Measurements from ENCODE around the gene SLC44A3.

SLC44A3 gene

DNA sequence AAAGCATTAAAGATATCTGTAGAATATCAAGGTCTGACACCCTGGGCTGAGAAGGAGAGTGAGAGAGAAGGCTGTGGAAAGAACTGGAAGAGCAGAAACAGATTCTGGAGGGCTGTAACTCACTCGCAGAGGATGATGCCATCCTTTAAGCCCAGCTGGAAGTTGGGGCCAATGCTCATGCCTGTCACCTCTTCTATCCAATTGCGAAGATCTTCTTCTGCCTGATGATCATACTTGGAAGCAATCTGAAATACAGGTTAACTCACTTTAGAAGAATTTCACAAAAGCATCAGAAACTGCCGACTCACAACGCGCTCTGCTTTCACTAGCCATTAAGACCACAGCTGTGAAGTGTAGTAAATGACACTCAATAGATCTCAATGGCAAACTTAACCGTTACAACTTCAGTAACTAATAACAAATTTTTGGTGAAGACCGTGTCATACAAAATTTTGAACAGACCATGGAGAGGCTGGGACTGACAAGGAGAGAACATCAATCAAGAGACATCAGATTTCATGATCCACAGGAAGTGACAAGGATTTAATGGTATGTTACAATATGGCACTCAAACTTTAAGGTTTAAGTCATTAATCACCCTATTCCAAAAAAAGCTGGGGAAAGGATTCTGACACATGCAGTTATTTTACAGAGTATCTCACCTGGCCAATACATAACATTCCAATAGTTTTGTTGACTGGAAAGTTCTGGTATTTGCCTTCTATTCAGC lies 83.3 kb downstream of the SLC44A3 start:
- H3K27me3 ChIP-seq (ENCODE audit: control insufficient read depth, insufficient read depth, low read length): no peaks in the 10 kb centered on the region
- H3K9ac ChIP-seq (ENCODE audit: low read length): no peak overlapping the region
- no peaks in the 10 kb centered on the region for H3K36me3 ChIP-seq (ENCODE audit: control insufficient read depth, insufficient read depth, low read length)
- peaks cover 6% of the 10 kb centered on the region for H3K4me1 ChIP-seq (ENCODE audit: control insufficient read depth, insufficient read depth, low read length)
- no peak overlapping the region for H3K4me3 ChIP-seq (ENCODE audit: low read length)
- H3K9me3 ChIP-seq (ENCODE audit: control insufficient read depth, low read length): no peaks in the 10 kb centered on the region

DNA sequence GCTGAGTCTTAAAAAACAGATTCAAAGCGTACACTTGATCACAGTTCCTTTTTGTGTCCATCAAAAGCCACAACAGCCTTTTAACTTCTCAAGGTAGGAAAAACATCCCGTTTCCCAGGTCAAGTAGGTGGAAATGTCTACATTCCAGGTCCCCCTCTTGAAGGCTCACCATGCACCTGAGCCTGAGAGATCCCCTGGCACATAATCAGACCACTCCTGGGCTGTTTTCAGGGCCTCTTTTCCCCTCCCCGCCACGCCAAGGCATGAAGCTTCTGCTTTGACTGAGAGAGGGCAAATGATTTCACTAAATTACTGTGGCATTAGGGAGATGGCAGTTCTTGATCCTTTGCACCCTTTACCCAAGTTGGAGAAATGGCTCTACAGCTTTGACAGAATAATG lies 85.0 kb downstream of the SLC44A3 start:
- H3K4me3 ChIP-seq (ENCODE audit: low read length): no peak overlapping the region
- H3K9ac ChIP-seq (ENCODE audit: low read length): no peak overlapping the region
- H3K9me3 ChIP-seq (ENCODE audit: control insufficient read depth, low read length): no peaks in the 10 kb centered on the region
- H3K36me3 ChIP-seq (ENCODE audit: control insufficient read depth, insufficient read depth, low read length): no peaks in the 10 kb centered on the region
- peaks cover 4% of the 10 kb centered on the region for H3K4me1 ChIP-seq (ENCODE audit: control insufficient read depth, insufficient read depth, low read length)
- no peaks in the 10 kb centered on the region for H3K27me3 ChIP-seq (ENCODE audit: control insufficient read depth, insufficient read depth, low read length)

DNA sequence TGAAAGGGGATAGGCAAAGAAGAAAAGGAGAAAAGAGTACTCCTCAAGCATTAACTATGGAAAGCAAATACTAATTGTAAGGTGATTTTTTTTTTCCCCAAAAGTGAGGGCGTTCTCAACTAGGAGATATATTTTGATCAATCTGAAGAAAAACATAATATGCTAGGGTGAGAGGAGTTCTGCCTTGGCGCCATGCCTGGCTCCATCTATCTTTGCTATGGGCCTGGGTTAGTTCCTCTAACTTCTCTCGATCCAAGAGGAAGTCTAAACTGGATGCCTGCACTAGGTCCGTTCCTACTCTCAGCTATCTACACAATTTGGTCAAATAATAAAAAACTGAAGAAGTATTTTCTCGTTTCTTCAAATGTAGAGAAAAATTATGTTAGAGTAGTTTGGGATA lies 86.2 kb downstream of the SLC44A3 start:
- Histone ChIP-seq H3K9ac (ENCODE audit: low read length) (no peak overlapping the region), H3K9me3 (ENCODE audit: control insufficient read depth, low read length) (no peaks in the 10 kb centered on the region), H3K36me3 (ENCODE audit: control insufficient read depth, insufficient read depth, low read length) (no peaks in the 10 kb centered on the region), H3K27me3 (ENCODE audit: control insufficient read depth, insufficient read depth, low read length) (no peaks in the 10 kb centered on the region), H3K4me1 (ENCODE audit: control insufficient read depth, insufficient read depth, low read length) (peaks cover 4% of the 10 kb centered on the region), H3K4me3 (ENCODE audit: low read length) (no peak overlapping the region)

DNA sequence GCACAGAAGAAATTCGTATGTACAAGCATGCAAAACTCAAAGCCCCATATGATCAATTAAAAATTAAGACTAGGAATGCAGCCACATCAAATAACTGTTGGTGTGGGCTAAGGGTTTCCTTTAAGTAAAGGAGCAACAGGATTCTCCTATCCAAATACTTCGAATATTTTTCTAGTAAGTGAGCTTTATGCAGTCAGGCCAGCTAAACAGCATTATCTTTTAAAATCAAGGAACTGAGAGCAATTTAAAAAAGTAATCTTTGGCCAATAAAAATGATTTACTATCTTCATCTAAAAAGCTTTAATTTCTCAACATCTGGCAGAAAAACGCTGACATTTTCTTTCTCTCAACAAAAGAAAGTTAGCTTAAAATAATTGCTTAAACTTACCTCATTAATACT lies 87.0 kb downstream of the SLC44A3 start:
- no peak overlapping the region for H3K4me3 ChIP-seq (ENCODE audit: low read length)
- no peaks in the 10 kb centered on the region for H3K27me3 ChIP-seq (ENCODE audit: control insufficient read depth, insufficient read depth, low read length)
- H3K9me3 ChIP-seq (ENCODE audit: control insufficient read depth, low read length): no peaks in the 10 kb centered on the region
- peaks cover 4% of the 10 kb centered on the region for H3K4me1 ChIP-seq (ENCODE audit: control insufficient read depth, insufficient read depth, low read length)
- no peak overlapping the region for H3K9ac ChIP-seq (ENCODE audit: low read length)
- no peaks in the 10 kb centered on the region for H3K36me3 ChIP-seq (ENCODE audit: control insufficient read depth, insufficient read depth, low read length)

DNA sequence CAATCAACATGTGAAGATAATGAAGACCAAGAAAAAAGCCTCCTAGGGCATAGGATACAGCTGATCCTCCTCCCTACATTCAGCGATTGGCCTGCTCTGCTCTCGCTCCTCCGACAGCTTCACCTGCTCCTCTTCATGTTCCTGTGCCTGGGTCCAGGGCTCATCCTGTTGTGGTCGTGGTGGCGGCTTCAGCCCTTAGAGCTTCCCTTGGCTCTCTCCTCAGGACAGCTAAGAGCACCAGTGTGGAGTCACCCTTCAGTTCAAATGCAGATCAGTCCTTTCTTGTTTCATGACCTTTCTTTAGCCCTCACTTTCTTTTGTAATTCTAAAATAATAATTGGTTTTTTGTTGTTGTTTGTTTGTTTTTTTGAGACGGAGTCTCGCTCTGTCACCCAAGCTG lies 88.0 kb downstream of the SLC44A3 start:
- no peaks in the 10 kb centered on the region for H3K9me3 ChIP-seq (ENCODE audit: control insufficient read depth, low read length)
- peaks cover 4% of the 10 kb centered on the region for H3K4me1 ChIP-seq (ENCODE audit: control insufficient read depth, insufficient read depth, low read length)
- H3K4me3 ChIP-seq (ENCODE audit: low read length): no peak overlapping the region
- no peaks in the 10 kb centered on the region for H3K27me3 ChIP-seq (ENCODE audit: control insufficient read depth, insufficient read depth, low read length)
- H3K36me3 ChIP-seq (ENCODE audit: control insufficient read depth, insufficient read depth, low read length): no peaks in the 10 kb centered on the region
- H3K9ac ChIP-seq (ENCODE audit: low read length): no peak overlapping the region

DNA sequence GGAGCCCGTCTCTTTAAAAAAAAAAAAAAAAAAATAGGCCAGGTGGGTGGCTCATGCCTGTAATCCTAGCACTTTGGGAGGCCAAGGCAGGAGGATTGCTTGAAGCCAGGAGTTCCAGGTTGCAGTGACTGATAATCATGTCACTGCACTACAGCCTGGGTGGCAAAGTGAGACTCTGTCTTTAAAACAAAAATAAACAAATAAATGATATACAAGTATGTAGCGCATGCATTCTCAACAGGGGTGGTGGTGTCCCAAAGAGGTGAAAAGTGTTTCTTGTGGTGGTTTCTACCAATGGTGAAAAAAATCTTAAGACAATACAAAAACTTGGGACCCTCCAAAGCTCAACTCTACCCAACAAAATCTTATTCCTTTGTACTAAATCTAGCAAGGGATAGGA lies 88.8 kb downstream of the SLC44A3 start:
- peaks cover 4% of the 10 kb centered on the region for H3K4me1 ChIP-seq (ENCODE audit: control insufficient read depth, insufficient read depth, low read length)
- H3K9me3 ChIP-seq (ENCODE audit: control insufficient read depth, low read length): no peaks in the 10 kb centered on the region
- no peak overlapping the region for H3K4me3 ChIP-seq (ENCODE audit: low read length)
- no peaks in the 10 kb centered on the region for H3K36me3 ChIP-seq (ENCODE audit: control insufficient read depth, insufficient read depth, low read length)
- H3K9ac ChIP-seq (ENCODE audit: low read length): no peak overlapping the region
- H3K27me3 ChIP-seq (ENCODE audit: control insufficient read depth, insufficient read depth, low read length): no peaks in the 10 kb centered on the region

DNA sequence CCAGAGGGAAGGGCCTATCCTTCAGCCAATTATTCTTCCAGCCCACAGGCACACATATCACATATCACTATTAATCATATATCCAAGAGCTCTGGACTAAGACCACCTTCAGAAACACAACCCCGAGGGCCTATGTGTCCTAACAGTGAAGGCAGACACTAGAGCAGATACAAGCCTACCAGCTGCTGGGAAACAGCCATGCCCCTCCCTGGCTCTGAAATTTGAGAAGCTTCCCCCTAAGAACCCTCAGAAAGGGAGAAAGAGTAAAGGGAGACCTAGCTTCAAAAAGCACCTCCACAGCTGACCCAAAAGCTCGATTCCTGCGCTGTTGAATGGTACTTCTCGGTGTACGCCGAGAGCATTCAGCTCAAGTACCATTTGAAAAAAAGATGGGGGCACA lies 89.3 kb downstream of the SLC44A3 start:
- H3K9me3 ChIP-seq (ENCODE audit: control insufficient read depth, low read length): no peaks in the 10 kb centered on the region
- no peak overlapping the region for H3K4me3 ChIP-seq (ENCODE audit: low read length)
- no peaks in the 10 kb centered on the region for H3K27me3 ChIP-seq (ENCODE audit: control insufficient read depth, insufficient read depth, low read length)
- H3K36me3 ChIP-seq (ENCODE audit: control insufficient read depth, insufficient read depth, low read length): no peaks in the 10 kb centered on the region
- H3K9ac ChIP-seq (ENCODE audit: low read length): no peak overlapping the region
- H3K4me1 ChIP-seq (ENCODE audit: control insufficient read depth, insufficient read depth, low read length): peaks cover 4% of the 10 kb centered on the region

DNA sequence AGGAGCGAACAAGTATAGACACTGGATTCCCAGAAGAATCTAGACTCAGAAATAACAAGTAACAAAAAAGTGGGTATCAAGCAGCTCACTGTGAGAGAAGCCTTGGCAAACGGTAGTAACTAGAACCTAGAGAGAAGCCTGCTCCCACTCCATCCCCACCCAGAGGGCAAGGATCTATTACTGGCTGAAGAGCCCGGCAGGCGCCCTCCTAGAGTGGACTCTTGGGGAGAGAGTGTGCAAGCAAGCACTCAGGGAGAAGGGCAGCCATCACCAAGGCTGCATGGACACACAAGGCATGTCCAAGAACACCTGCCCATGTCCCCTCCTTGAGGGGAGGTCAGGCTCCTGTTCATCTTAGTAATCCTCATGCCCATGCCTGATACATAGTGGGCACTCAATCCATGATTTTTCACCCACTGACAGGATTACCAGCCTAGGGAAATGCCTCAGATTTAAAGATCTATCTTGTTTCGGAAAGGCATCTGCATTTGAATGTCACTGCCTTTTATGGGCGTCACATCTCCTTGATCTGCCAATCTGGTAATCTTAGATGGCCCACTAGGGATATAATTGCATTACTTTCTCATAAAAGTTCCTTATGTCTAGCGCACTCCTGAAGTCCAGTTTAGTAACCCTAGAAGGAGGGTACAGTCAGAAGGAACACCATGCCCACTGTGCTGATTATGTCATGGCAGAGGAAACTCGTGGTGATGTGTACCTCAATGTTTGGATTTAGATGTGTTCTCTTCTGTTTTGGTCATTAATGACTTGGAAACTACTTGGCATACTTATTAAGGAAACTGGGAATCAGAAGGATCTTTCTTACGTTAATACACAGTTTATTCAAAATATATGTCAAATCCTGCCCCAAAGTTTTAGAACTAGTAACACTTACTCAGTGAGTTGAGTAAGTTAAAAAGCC lies 92.4 kb downstream of the SLC44A3 start:
- Histone ChIP-seq H3K36me3 (ENCODE audit: control insufficient read depth, insufficient read depth, low read length) (no peaks in the 10 kb centered on the region), H3K27me3 (ENCODE audit: control insufficient read depth, insufficient read depth, low read length) (no peaks in the 10 kb centered on the region), H3K9me3 (ENCODE audit: control insufficient read depth, low read length) (no peaks in the 10 kb centered on the region), H3K4me3 (ENCODE audit: low read length) (no peak overlapping the region), H3K9ac (ENCODE audit: low read length) (no peak overlapping the region), H3K4me1 (ENCODE audit: control insufficient read depth, insufficient read depth, low read length) (no peaks in the 10 kb centered on the region)

DNA sequence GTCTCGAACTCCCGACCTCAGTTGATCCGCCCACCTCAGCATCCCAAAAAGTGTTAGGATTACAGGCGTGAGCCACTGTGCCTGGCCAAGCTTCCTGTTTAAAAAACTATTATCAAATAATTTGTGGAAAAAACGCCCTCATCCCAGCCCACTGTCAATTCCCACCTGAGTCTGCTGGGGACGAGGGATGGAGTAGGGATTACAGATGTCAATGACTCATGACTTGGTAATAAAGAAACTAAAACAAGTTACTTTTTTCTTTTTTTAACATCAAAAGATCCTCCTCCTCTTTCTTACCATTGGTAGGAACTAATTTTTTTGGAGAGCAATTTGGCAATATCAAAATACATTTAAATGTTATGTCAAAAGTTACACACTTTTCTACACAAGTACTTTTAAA lies 97.1 kb downstream of the SLC44A3 start:
- Histone ChIP-seq H3K27me3 (ENCODE audit: control insufficient read depth, insufficient read depth, low read length) (no peaks in the 10 kb centered on the region), H3K4me3 (ENCODE audit: low read length) (no peak overlapping the region), H3K4me1 (ENCODE audit: control insufficient read depth, insufficient read depth, low read length) (peaks cover 17% of the 10 kb centered on the region), H3K9ac (ENCODE audit: low read length) (no peak overlapping the region), H3K9me3 (ENCODE audit: control insufficient read depth, low read length) (no peaks in the 10 kb centered on the region), H3K36me3 (ENCODE audit: control insufficient read depth, insufficient read depth, low read length) (no peaks in the 10 kb centered on the region)

DNA sequence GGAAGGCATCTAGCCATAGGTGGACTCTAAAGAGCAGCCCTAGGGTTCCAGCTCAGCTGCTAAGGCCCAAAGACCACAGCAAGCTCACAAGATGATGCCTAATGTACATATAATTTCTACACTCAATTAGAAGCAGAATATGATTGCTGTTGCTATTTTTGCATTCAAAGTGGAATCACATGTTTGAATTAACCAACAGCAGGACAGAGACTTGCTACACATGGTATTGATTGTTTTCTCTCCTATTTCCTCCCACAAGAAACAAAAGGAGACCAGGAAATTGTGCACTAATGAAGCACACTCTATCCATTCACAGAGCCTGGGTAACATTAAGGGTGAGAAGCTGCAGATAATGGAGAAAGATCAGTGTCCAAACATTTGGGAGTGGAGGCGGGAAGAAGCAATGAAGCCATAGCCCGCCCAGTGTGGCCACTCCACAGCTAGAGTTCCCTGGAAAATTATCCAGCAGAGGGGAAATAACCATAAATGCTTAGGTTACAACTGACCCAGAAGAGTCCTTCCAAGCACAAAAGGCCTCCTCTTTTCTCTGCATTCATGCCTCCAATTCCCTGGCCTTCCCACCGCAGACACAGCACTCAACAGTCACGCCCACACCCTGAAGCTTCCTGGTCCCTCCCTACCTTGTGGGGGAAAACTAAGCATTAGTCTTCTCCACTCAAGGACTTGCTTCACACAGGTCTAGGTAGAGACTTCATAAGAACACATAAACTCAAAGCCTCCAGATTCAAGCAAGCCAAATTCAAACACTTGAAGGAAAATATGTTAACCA lies 99.3 kb downstream of the SLC44A3 start:
- Histone ChIP-seq H3K36me3 (ENCODE audit: control insufficient read depth, insufficient read depth, low read length) (no peaks in the 10 kb centered on the region), H3K4me1 (ENCODE audit: control insufficient read depth, insufficient read depth, low read length) (peaks cover 24% of the 10 kb centered on the region), H3K4me3 (ENCODE audit: low read length) (no peak overlapping the region), H3K9ac (ENCODE audit: low read length) (no peak overlapping the region), H3K27me3 (ENCODE audit: control insufficient read depth, insufficient read depth, low read length) (no peaks in the 10 kb centered on the region), H3K9me3 (ENCODE audit: control insufficient read depth, low read length) (no peaks in the 10 kb centered on the region)

DNA sequence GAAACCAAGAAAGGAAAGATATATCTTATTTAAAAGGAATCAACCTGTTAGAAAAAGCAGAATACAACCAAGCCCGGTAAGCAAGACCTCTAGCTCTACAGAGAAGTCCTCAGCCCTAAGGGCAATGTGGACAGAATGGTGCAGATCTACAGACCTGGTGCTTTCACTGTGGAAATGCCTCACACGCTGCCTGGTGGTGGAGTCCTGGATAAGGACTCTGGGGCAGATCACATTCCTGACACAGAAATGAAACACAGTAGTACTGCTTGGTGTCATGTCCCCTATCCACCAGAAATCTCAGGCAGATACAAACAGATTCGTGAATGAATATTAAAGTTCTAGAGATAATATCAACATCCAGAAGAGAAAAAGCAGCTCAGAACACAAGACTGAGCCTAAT lies 99.9 kb downstream of the SLC44A3 start:
- Histone ChIP-seq H3K4me1 (ENCODE audit: control insufficient read depth, insufficient read depth, low read length) (peaks cover 27% of the 10 kb centered on the region), H3K27me3 (ENCODE audit: control insufficient read depth, insufficient read depth, low read length) (no peaks in the 10 kb centered on the region), H3K36me3 (ENCODE audit: control insufficient read depth, insufficient read depth, low read length) (no peaks in the 10 kb centered on the region), H3K9me3 (ENCODE audit: control insufficient read depth, low read length) (no peaks in the 10 kb centered on the region), H3K9ac (ENCODE audit: low read length) (no peak overlapping the region), H3K4me3 (ENCODE audit: low read length) (no peak overlapping the region)

DNA sequence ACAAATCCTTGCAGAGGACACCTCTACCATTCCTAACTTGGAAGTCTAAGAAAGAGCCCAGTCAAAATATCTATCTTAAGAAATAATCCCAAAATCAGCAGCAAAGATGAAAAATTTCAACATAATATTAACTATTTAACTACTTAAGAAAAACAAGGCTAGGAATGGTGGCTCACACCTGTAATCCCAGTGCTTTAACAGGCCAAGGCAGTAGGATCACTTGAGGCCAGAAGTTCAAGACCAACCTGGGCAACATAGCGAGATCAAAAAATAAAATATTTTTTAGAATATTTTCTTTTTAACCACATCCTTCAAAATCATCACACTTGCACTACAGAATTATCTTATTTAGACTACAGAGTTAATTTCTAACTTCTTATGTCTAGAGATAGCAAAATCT lies 101.8 kb downstream of the SLC44A3 start:
- Histone ChIP-seq H3K27me3 (ENCODE audit: control insufficient read depth, insufficient read depth, low read length) (peaks cover 3% of the 10 kb centered on the region), H3K4me1 (ENCODE audit: control insufficient read depth, insufficient read depth, low read length) (peaks cover 27% of the 10 kb centered on the region), H3K36me3 (ENCODE audit: control insufficient read depth, insufficient read depth, low read length) (no peaks in the 10 kb centered on the region), H3K4me3 (ENCODE audit: low read length) (no peak overlapping the region), H3K9ac (ENCODE audit: low read length) (no peak overlapping the region), H3K9me3 (ENCODE audit: control insufficient read depth, low read length) (no peaks in the 10 kb centered on the region)

Data from mucosa of stomach (tissue), 1 donor.